Tibial nerve (tissue), 4 donors: ENCODE results near the gene VSIG10L2.

Source experiments
- CTCF ChIP-seq, 5 experiments: fragments of 200-600 bp in 3 of 5; fragments of 450-650 bp in 2 of 5; sonication (generic) in 3 of 5; IDR thresholded peaks; one replicate each; pipeline ENCODE4 v1.5.1; 2016 to 2019; ENCODE audit warnings: antibody characterized with exemption in 5 of 5, mild to moderate bottlenecking in 3 of 5, moderate library complexity in 2 of 5
- EP300 ChIP-seq, 2 donors: sonication (generic); formaldehyde crosslinking; IDR thresholded peaks; one replicate each; pipeline ENCODE4 v1.6.1; 2017; ENCODE audit warnings: antibody characterized with exemption in 2 of 2, mild to moderate bottlenecking in 1 of 2

GRCh38 chr11:126002181-126002580 lies 56.3 kb downstream of the VSIG10L2 start:
- no peak for TF ChIP-seq CTCF (IDR thresholded peaks at IDR 0.05)
- no peak for TF ChIP-seq EP300 (IDR thresholded peaks at IDR 0.05)
